ENCODE data around the gene KIAA0232. TPM values are rescaled to one million over a fixed set of nuclear protein-coding genes. Genes with fewer than 3 reads are reported as not detected.

KIAA0232 gene
- total RNA-seq, result 10 to 100 TPM; 28.0 to 50.6 (median 46.7) TPM
- polyA plus RNA-seq, result 1 to 10 TPM; 3.2 to 5.9 (median 3.3) TPM
- long read RNA-seq, donor 1, full-length matches to known transcripts, result 2 of 26 reads
- long read RNA-seq, donor 1, partial matches to known transcripts, result 24 of 26 reads
- long read RNA-seq, donor 1, other reads (novel, unspliced or antisense), result 0 of 26 reads
- long read RNA-seq, donor 2, full-length matches to known transcripts, result 3 of 3 reads
- long read RNA-seq, donor 2, partial matches to known transcripts, result 0 of 3 reads
- long read RNA-seq, donor 2, other reads (novel, unspliced or antisense), result 0 of 3 reads

- TF ChIP-seq POLR2A (IDR thresholded peaks at IDR 0.05) (peak in 2 of 3 donors; percentile 54 to 79), POLR2AphosphoS5 (IDR thresholded peaks at IDR 0.05) (peak; percentile 73 to 86 (median 85))
- TF ChIP-seq, protein P1, sequence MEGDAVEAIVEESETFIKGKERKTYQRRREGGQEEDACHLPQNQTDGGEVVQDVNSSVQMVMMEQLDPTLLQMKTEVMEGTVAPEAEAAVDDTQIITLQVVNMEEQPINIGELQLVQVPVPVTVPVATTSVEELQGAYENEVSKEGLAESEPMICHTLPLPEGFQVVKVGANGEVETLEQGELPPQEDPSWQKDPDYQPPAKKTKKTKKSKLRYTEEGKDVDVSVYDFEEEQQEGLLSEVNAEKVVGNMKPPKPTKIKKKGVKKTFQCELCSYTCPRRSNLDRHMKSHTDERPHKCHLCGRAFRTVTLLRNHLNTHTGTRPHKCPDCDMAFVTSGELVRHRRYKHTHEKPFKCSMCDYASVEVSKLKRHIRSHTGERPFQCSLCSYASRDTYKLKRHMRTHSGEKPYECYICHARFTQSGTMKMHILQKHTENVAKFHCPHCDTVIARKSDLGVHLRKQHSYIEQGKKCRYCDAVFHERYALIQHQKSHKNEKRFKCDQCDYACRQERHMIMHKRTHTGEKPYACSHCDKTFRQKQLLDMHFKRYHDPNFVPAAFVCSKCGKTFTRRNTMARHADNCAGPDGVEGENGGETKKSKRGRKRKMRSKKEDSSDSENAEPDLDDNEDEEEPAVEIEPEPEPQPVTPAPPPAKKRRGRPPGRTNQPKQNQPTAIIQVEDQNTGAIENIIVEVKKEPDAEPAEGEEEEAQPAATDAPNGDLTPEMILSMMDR (IDR thresholded peaks at IDR 0.05 in 8 of 11, conservative IDR thresholded peaks at IDR 0.05 in 3 of 11), result no peak
- intact Hi-C loops (cut with DNase I; ENCODE audit: low total_unique reads), result loop anchor here (5.0 to 10.0 kb wide), 2 partner anchors 65 to 93 kb away; partner anchors contain the start of gene BLOC1S4
- Histone ChIP-seq H3K27me3 (replicated peaks in 1 of 7) (no peaks in the 10 kb centered on the region), H3K27ac (peak within 1 kb of the TSS; percentile 94 to 100 (median 99)), H3K4me3 (peak within 1 kb of the TSS; percentile 66 to 95 (median 91)), H3K36me3 (peaks cover 0 to 10% (median 0%) of the 10 kb centered on the region in 6 donors), H3K4me1 (peaks cover 17 to 69% (median 52%) of the 10 kb centered on the region in 6 donors), H3K9me3 (no peaks in the 10 kb centered on the region)
- 0 to 1% (median 1%) methylated on average over 33 to 100 of the region's 100 CpGs for WGBS, 5 donors
- DNase-seq, result peak; percentile 98
Observed at GRCh38 chr4:6782147-6782845, at the start of gene KIAA0232. Gene KIAA0232 (plus strand): TSS chr4:6782727. CDS start chr4:6824454, 41,727 bp downstream.

DNA sequence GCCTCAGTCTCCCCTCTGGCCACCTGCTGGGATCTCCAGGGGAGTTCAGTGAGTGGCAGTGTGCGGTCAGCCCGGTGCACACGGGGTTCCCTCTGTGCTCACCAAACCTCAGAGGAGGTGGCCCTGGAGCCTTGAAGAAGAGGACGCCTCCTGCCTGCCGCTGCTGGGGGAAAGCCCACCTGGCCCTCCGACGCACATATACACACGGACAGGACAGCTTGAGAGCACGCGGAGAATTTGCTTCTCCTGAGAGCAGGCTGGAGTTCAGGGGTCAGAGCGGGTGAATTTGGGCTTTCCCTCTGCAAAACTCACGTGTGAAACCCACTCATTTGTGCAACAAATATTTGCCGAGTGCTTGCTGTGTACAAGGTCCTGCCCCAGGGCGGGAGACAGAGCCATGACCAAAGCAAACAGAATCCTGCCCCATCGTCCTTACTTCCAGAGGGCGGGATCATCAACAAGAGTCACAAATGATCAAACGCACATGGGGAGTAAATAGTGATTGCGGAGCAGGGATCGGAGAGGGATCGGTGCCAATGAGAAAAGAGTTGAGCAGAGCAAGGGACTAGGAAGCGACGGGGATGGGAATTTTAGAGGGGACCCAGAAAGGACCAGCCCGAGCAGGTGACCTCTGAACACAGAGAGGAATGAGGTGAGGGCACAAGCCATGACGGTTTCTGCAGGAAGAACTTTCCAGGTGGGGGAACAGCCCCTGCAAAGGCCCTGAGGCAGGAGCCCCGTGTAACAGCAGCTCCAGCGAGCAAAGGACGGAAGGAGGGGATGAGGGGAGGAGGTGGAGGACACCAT, 49.0 kb upstream of the KIAA0232 start:
- Histone ChIP-seq H3K9me3 (no peaks in the 10 kb centered on the region), H3K27ac (no peak overlapping the region), H3K4me3 (no peak overlapping the region), H3K36me3 (no peaks in the 10 kb centered on the region), H3K27me3 (replicated peaks in 1 of 7) (no peaks in the 10 kb centered on the region), H3K4me1 (peaks cover 0 to 6% (median 0%) of the 10 kb centered on the region in 6 donors)
- WGBS, 5 donors, result 85 to 90% (median 89%) methylated on average over 25 to 27 of the region's 27 CpGs
- intact Hi-C loops (cut with DNase I; ENCODE audit: low total_unique reads), result no loop called here
- TF ChIP-seq POLR2A (IDR thresholded peaks at IDR 0.05) (no peak), POLR2AphosphoS5 (IDR thresholded peaks at IDR 0.05) (no peak)
- TF ChIP-seq, protein P1 (IDR thresholded peaks at IDR 0.05 in 8 of 11, conservative IDR thresholded peaks at IDR 0.05 in 3 of 11), result no peak
- no peak for DNase-seq

GRCh38 chr4:6734165-6734786, 48.3 kb upstream of the KIAA0232 start:
- WGBS, 5 donors, result 78 to 84% (median 81%) methylated on average over 16 of the region's 16 CpGs
- no peak for DNase-seq
- no peaks in the 10 kb centered on the region for H3K36me3 ChIP-seq
- no peak overlapping the region for H3K4me3 ChIP-seq
- intact Hi-C loops (cut with DNase I; ENCODE audit: low total_unique reads), result no loop called here
- H3K4me1 ChIP-seq, result peaks cover 0 to 6% (median 0%) of the 10 kb centered on the region in 6 donors
- no peaks in the 10 kb centered on the region for H3K27me3 ChIP-seq (replicated peaks in 1 of 7)
- no peaks in the 10 kb centered on the region for H3K9me3 ChIP-seq
- TF ChIP-seq POLR2AphosphoS5 (IDR thresholded peaks at IDR 0.05) (no peak), POLR2A (IDR thresholded peaks at IDR 0.05) (no peak)
- H3K27ac ChIP-seq, result no peak overlapping the region

- H3K36me3 ChIP-seq, result no peaks in the 10 kb centered on the region
- no peak overlapping the region for H3K4me3 ChIP-seq
- intact Hi-C loops (cut with DNase I; ENCODE audit: low total_unique reads), result loop anchor here (10.0 kb wide), 1 partner anchor 445 kb away; no protein-coding TSS in a partner anchor
- TF ChIP-seq POLR2A (IDR thresholded peaks at IDR 0.05), result no peak
- TF ChIP-seq, protein P1 (IDR thresholded peaks at IDR 0.05 in 8 of 11, conservative IDR thresholded peaks at IDR 0.05 in 3 of 11), result no peak
- no peak for TF ChIP-seq POLR2AphosphoS5 (IDR thresholded peaks at IDR 0.05)
- WGBS, 5 donors, result 82 to 95% (median 91%) methylated on average over 4 of the region's 4 CpGs
- no peaks in the 10 kb centered on the region for H3K27me3 ChIP-seq (replicated peaks in 1 of 7)
- no peak overlapping the region for H3K27ac ChIP-seq
- H3K4me1 ChIP-seq, result no peaks in the 10 kb centered on the region
- DNase-seq, result no peak
- H3K9me3 ChIP-seq, result no peaks in the 10 kb centered on the region
Observed at GRCh38 chr4:6739920-6740319, 42.6 kb upstream of the KIAA0232 start.
